HAP-1 (cell line): Measurements from ENCODE around the gene TLE3.

Experiments used
- DNase-seq, 2 experiments: peaks; one replicate each; pipeline ENCODE4 v3.0.0-alpha.2; 2016 to 2020; ENCODE audit warnings: low spot score in 2 of 2
- H3K27me3 ChIP-seq: fragments of 250-450 bp; sonication (Bioruptor Pico); 2 replicates; pipeline ENCODE4 v1.5.1; 2020; ENCODE audit warnings: low read depth, mild to moderate bottlenecking, moderate library complexity
- H3K36me3 ChIP-seq: fragments of 250-450 bp; sonication (Bioruptor Pico); replicated peaks from 2 replicates; pipeline ENCODE4 v1.5.1; 2020; ENCODE audit warnings: mild to moderate bottlenecking
- H3K4me1 ChIP-seq: fragments of 250-450 bp; sonication (Bioruptor Pico); 2 replicates; pipeline ENCODE4 v1.5.1; 2020; ENCODE audit warnings: mild to moderate bottlenecking
- H3K4me3 ChIP-seq: fragments of 250-450 bp; sonication (Bioruptor Pico); 2 replicates; pipeline ENCODE4 v1.5.1; 2020; ENCODE audit warnings: mild to moderate bottlenecking, moderate library complexity
- H3K9me3 ChIP-seq: fragments of 250-450 bp; sonication (Bioruptor Pico); 2 replicates; pipeline ENCODE4 v1.5.1; 2020; ENCODE audit warnings: mild to moderate bottlenecking, moderate library complexity
- in situ Hi-C: fragments of 300-500 bp; cut with MboI; formaldehyde crosslinking; loops from 3 replicates; pipeline ENCODE4 v1.14.3; 2020; ENCODE audit warnings: low sequenced_read_pairs, inconsistent platforms, mixed read lengths

The TLE3 gene

GRCh38 chr15:69999392-70000085, 98.2 kb downstream of the TLE3 start:
- in situ Hi-C loops: no loop called here
- Histone ChIP-seq H3K4me1 (no peaks in the 10 kb centered on the region), H3K36me3 (no peaks in the 10 kb centered on the region), H3K27me3 (no peaks in the 10 kb centered on the region), H3K9me3 (peaks cover 7% of the 10 kb centered on the region; the same call in 1 of the 2 replicates), H3K4me3 (no peak overlapping the region)
- DNase-seq: no peak

- H3K9me3 ChIP-seq: peaks cover 9% of the 10 kb centered on the region; the same call in 1 of the 2 replicates
- in situ Hi-C loops: no loop called here
- H3K4me3 ChIP-seq: no peak overlapping the region
- no peak for DNase-seq
- no peaks in the 10 kb centered on the region for H3K27me3 ChIP-seq
- H3K4me1 ChIP-seq: no peaks in the 10 kb centered on the region
- no peaks in the 10 kb centered on the region for H3K36me3 ChIP-seq
Measured at GRCh38 chr15:69998541-69999391, 99.0 kb downstream of the TLE3 start.

GRCh38 chr15:69997813-69998212, 99.9 kb downstream of the TLE3 start:
- no peak for DNase-seq
- in situ Hi-C loops: no loop called here
- no peaks in the 10 kb centered on the region for H3K4me1 ChIP-seq
- H3K27me3 ChIP-seq: no peaks in the 10 kb centered on the region
- peaks cover 4% of the 10 kb centered on the region; the same call in 1 of the 2 replicates for H3K9me3 ChIP-seq
- no peaks in the 10 kb centered on the region for H3K36me3 ChIP-seq
- no peak overlapping the region for H3K4me3 ChIP-seq
